NCI-H524 (cell line): ENCODE data around the gene LKAAEAR1.
"Not testable (repeated sequence)": the region's sequence is repeated elsewhere in the genome, so short reads cannot be mapped to it uniquely, and the experiment has no call there.

Experiments
- DNase-seq, 2 experiments: peaks; one replicate each; lab custom pipeline; 2025; lab: John Stamatoyannopoulos, UW

Gene LKAAEAR1, protein sequence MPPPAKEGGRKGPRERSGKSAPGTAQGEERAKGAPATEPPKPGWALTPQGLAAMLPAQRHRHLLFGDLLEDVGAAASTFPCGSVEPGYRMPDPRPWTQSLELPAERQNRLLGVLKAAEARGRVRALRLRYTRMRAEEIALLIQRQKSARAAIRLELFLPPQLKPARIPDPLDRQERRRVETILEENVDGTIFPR

DNA sequence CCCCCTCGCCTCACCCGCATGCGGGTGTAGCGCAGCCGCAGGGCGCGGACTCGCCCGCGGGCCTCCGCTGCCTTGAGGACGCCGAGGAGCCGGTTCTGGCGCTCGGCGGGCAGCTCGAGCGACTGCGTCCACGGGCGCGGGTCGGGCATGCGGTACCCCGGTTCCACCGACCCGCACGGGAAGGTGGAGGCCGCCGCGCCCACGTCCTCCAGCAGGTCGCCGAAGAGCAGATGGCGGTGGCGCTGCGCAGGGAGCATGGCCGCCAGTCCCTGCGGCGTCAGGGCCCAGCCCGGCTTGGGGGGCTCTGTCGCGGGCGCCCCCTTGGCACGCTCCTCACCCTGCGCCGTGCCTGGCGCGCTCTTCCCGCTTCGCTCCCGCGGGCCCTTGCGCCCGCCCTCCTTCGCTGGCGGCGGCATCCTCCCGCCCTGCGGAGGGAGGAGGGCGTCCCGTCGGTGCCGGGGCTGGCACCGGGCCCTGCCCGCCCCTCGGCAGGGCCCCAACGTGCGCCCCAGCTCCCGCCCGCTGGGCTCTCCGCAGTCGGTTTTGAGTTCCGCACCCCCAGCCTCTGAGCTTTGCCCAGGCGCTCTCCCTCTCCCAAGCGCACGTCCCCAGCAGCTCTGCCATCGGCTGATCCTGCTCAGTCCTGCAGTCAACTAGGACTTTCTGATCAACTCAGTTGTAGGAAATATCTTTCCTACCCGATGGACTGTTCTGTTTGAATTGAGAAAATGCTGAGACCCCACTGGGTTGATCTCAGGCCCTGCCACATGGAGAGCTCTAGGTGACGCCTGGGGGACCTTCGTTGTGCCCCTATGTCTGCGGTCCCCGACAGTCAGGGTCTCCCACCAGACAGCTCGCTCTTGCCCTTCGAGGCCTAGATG, at the start of gene LKAAEAR1:
Gene LKAAEAR1 (minus strand): TSS at position 595 of the 881 bp plus-strand sequence. CDS start 179 bp downstream, at position 416.
- peak in 1 of 2 experiments; percentile 46 for DNase-seq

- DNase-seq, result peak; percentile 48 to 75
These were observed 47.2 kb upstream of the LKAAEAR1 start for GRCh38 chr20:64131406-64131805.

GRCh38 chr20:64130876-64131275, 46.7 kb upstream of the LKAAEAR1 start:
- no peak for DNase-seq

- no peak for DNase-seq
These were observed 46.1 kb upstream of the LKAAEAR1 start for GRCh38 chr20:64130271-64130670.

GRCh38 chr20:64129146-64129782, 45.1 kb upstream of the LKAAEAR1 start:
- no peak for DNase-seq

DNA sequence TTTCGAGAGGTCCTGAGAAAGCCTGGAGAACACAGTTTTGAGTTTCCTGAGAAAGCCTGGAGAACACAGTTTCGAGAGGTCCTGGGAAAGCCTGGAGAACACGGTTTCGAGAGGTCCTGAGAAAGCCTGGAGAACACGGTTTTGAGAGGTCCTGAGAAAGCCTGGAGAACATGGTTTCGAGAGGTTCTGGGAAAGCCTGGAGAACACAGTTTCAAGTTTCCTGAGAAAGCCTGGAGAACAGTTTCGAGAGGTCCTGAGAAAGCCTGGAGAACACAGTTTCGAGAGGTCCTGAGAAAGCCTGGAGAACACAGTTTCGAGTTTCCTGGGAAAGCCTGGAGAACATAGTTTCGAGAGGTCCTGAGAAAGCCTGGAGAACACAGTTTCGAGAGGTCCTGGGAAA, 39.3 kb upstream of the LKAAEAR1 start:
- DNase-seq, result not testable (repeated sequence)

DNA sequence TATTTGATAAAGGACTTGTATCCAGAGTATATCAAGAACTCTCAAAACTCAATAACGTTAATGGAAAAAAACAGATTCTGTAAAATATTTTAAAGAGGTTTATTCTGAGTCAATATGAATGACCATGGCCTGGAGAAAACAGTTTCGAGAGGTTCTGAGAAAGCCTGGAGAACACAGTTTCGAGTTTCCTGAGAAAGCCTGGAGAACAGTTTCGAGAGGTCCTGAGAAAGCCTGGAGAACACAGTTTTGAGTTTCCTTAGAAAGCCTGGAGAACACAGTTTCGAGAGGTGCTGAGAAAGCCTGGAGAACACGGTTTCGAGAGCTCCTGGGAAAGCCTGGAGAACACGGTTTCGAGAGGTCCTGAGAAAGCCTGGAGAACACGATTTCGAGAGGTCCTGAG, 38.7 kb upstream of the LKAAEAR1 start:
- DNase-seq, result not testable (repeated sequence)

GRCh38 chr20:64121586-64121985, 37.4 kb upstream of the LKAAEAR1 start:
- DNase-seq, result no peak

- DNase-seq, result no peak
These were observed 35.6 kb upstream of the LKAAEAR1 start for GRCh38 chr20:64119681-64120341.

DNA sequence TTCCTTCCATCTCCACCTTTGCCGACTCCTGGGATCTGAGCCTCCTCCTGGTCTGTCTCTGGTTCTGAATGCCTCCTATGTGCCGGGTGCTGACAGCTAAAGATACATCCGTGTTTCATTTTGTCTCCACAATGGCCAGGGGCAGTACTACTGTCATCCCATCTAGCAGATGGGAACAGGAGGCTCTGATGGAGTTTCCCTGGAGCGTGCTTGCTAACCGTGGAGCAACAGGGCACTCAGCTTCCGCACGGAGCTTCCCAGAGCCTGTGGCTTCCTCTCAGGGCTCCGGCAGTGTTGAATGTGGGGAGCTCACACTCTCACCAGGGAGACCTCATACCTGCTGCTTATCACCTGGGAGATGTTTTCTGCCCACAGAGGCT, 35.1 kb upstream of the LKAAEAR1 start:
- no peak for DNase-seq

GRCh38 chr20:64117432-64117777, 33.2 kb upstream of the LKAAEAR1 start:
- DNase-seq, result not testable (repeated sequence)

GRCh38 chr20:64116541-64117431, 32.6 kb upstream of the LKAAEAR1 start:
- DNase-seq, result no peak

DNA sequence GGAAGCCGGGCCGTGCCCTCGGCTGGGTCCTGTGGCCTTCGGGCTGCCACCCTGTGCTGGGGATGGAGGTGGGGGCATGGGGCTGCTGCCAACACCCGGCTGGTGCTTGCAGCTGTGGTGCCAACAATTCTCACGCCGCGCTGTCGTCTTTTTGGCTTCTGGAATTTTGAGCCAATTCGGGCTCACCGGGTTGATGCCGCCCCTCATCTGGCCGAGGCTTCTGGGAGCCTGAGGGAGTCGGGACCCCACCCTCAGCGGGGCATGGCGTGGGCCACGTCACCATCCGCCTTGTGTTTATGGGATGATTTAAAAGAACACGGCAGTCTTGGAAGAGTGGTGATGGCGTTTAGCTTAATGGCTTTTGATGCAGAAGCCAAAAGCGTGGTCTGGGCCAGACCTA, 31.8 kb upstream of the LKAAEAR1 start:
- DNase-seq, result no peak

GRCh38 chr20:64115171-64115911, 31.1 kb upstream of the LKAAEAR1 start:
- DNase-seq, result peak in 1 of 2 experiments; percentile 17

- DNase-seq, result no peak
These were observed 30.3 kb upstream of the LKAAEAR1 start for GRCh38 chr20:64114356-64114971.

DNA sequence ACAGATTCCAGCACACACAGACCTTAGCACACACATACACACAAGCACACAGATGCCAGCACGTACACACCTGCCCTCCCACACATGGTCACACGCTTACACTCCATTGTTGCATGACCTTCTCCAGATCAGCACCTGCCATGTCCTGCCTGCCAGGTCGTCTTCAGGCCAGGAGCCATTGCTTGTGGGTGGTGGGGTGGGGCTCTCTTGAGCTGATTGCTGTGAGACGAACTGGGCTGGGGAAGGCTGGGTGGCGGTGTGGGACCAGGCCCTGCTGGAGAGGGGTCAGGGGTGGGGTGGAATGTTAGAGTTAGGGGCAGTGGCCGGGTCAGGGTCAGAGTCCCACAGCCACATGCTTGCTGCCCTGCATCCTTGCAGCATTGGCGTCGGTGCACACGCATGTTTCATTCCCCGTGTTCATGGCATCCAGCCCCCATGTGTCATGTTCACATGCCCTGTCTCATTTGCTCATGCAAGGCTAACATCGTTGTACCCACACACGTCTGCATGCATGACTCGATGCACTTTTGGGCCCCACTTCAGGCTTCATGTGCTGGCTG, 29.7 kb upstream of the LKAAEAR1 start:
- no peak for DNase-seq

GRCh38 chr20:64113444-64113775, 29.2 kb upstream of the LKAAEAR1 start:
- DNase-seq, result no peak

DNA sequence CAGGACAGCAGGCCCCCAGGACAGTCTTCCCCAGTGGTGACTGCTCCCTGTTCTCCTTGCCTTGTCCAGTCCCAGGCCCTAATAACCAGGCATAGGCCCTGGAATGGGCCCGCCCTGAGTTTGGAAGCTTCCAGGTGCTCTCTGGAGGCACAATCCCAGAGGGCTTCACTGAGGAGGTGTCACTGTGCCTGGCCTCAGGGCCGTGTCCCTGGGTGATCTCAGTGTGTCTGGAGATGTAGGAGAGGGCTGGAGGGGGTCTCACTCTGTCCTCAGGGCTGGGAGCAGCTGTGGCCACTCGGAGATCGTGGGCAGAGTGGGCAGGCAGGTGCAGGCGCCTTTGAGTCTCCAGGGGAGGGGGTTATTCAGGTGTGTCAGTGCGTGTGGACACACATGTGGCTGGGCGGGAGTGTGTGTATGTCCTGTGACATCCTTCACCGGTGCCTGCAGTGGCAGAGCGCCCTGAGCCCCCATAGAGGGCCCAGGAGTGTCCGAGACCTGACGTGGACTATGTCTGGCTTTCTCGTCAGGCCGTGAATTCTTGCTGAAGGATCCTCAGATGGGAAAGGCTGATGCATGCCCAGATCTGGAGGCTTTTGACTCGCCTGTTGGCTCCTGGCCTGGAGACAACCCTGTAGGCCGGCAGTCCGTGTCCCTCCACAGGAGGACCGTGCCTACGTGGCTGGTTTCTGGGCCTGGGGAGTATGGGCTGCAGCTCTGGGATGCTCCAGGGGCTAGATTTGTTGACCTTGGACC, 28.7 kb upstream of the LKAAEAR1 start:
- DNase-seq, result no peak
